ENCODE measurements around the gene SRP54.
"Not testable (repeated sequence)": the region's sequence is repeated elsewhere in the genome, so short reads cannot be mapped to it uniquely, and the experiment has no call there.

Gene SRP54

GRCh38 chr14:34985740-34986139 lies 2.9 kb downstream of the SRP54 start:
- no peak for DNase-seq

- DNase-seq = no peak
These were observed 4.4 kb downstream of the SRP54 start for GRCh38 chr14:34987180-34987579.

GRCh38 chr14:34989762-34990161 lies 7.0 kb downstream of the SRP54 start:
- no peak for DNase-seq

- no peak for DNase-seq
These were observed 10.6 kb downstream of the SRP54 start for GRCh38 chr14:34993426-34993825.

GRCh38 chr14:34994668-34995067 lies 11.9 kb downstream of the SRP54 start:
- DNase-seq = no peak

- DNase-seq = no peak
These were observed 15.0 kb downstream of the SRP54 start for GRCh38 chr14:34997762-34998161.

GRCh38 chr14:34999500-34999899 lies 16.7 kb downstream of the SRP54 start:
- no peak for DNase-seq

- DNase-seq = no peak
These were observed 18.8 kb downstream of the SRP54 start for GRCh38 chr14:35001621-35002020.

- DNase-seq = no peak
These were observed 22.0 kb downstream of the SRP54 start for GRCh38 chr14:35004839-35005238.

- DNase-seq = no peak
These were observed 33.8 kb downstream of the SRP54 start for GRCh38 chr14:35016568-35016967.

GRCh38 chr14:35020713-35021112 lies 37.9 kb downstream of the SRP54 start:
- DNase-seq = no peak

GRCh38 chr14:35028435-35028834 lies 45.6 kb downstream of the SRP54 start:
- no peak for DNase-seq

GRCh38 chr14:35032562-35032961 lies 49.8 kb downstream of the SRP54 start:
- DNase-seq = no peak

GRCh38 chr14:35034440-35034833 lies 51.6 kb downstream of the SRP54 start:
- no peak for DNase-seq

GRCh38 chr14:35034944-35035554 lies 52.3 kb downstream of the SRP54 start:
- not testable (repeated sequence) for DNase-seq

- not testable (repeated sequence) for DNase-seq
These were observed 55.5 kb downstream of the SRP54 start for GRCh38 chr14:35038312-35038711.

- no peak for DNase-seq
These were observed 59.8 kb downstream of the SRP54 start for GRCh38 chr14:35042632-35043031.

GRCh38 chr14:35043046-35043445 lies 60.3 kb downstream of the SRP54 start:
- DNase-seq = no peak

GRCh38 chr14:35044939-35045797 lies 62.4 kb downstream of the SRP54 start:
- DNase-seq = peak; percentile 21

- DNase-seq = no peak
These were observed 62.9 kb downstream of the SRP54 start for GRCh38 chr14:35045798-35046047.

- peak; percentile 96 for DNase-seq
These were observed 63.4 kb downstream of the SRP54 start, which contains the start of gene FAM177A1 for GRCh38 chr14:35046048-35046750. Gene FAM177A1, plus strand, starts transcription at chr14:35046272. Its CDS starts 192 bp downstream, at chr14:35046464.

GRCh38 chr14:35046751-35047536 lies 64.2 kb downstream of the SRP54 start:
- peak; percentile 19 for DNase-seq

GRCh38 chr14:35047976-35048513 lies 65.3 kb downstream of the SRP54 start:
- no peak for DNase-seq

Measured in NCI-H226 (cell line).